AG04450 (cell line): Measurements from ENCODE around the gene FGD6. TPM values are rescaled to one million over a fixed set of nuclear protein-coding genes. Genes with fewer than 3 reads are reported as not detected.
"Not testable (repeated sequence)": the region's sequence is repeated elsewhere in the genome, so short reads cannot be mapped to it uniquely, and the experiment has no call there.

Source experiments
- CTCF ChIA-PET: fragments of 300-600, 350-600 bp; formaldehyde crosslinking; extraction: SDS; loops from one replicate; lab custom pipeline; 2022; ENCODE audit warnings: antibody characterized with exemption, inconsistent platforms; lab: Charles Lee
- POLR2A ChIA-PET: fragments of 350-600 bp; formaldehyde crosslinking; extraction: SDS; loops from one replicate; lab custom pipeline; 2021; ENCODE audit warnings: antibody characterized with exemption, inconsistent platforms; lab: Yijun Ruan, JAX
- DNase-seq: peaks from one replicate; pipeline ENCODE4 v3.0.0-alpha.2; 2011; ENCODE audit warnings: low read depth, low spot score
- H3K27ac ChIP-seq: one replicate; pipeline ENCODE4 v1.5.1; 2012; ENCODE audit warnings: low read depth, low read length, control low read depth
- H3K27me3 ChIP-seq: one replicate; pipeline ENCODE4 v1.6.0; 2012; ENCODE audit warnings: low read length; ENCODE audit not compliant: control insufficient read depth, insufficient read depth
- H3K4me3 ChIP-seq: 2 replicates; pipeline ENCODE4 v1.5.1; 2011; ENCODE audit warnings: mild to moderate bottlenecking, low read depth, low read length, control low read depth
- H3K9me3 ChIP-seq: 2 replicates; pipeline ENCODE4 v1.5.1; 2012; ENCODE audit warnings: low read length; ENCODE audit not compliant: control insufficient read depth, insufficient read depth
- CTCF ChIP-seq: IDR thresholded peaks from 2 replicates; pipeline ENCODE4 v1.5.1; 2011; ENCODE audit warnings: low read depth, low read length, control low read depth, inconsistent platforms
- polyA plus RNA-seq: library from polyadenylated mRNA; depleted of rRNA; stranded (reverse); fragments of >200 nt; gene quantifications from 2 replicates; pipeline ENCODE4 v1.2.3, GENCODE V29; 2011

Gene FGD6
- polyA plus RNA-seq, 1 experiment, result 10.2 TPM

- DNase-seq, result no peak
Measured at GRCh38 chr12:95200128-95200894, 17.0 kb downstream of the FGD6 start.

GRCh38 chr12:95198914-95199313 lies 18.4 kb downstream of the FGD6 start:
- POLR2A ChIA-PET, result no interaction called here
- no peak for DNase-seq
- no peak for TF ChIP-seq CTCF
- Histone ChIP-seq H3K27ac (no peak overlapping the region), H3K9me3 (no peaks in the 10 kb centered on the region), H3K27me3 (no peaks in the 10 kb centered on the region), H3K4me3 (no peak overlapping the region)
- CTCF ChIA-PET, result interaction anchor here (0.6 to 1.3 kb wide), 3 partner anchors 82 to 126 kb away, joined by 4 to 5 read pairs (median 5); partner anchors contain the start of gene NR2C1

More at GRCh38 chr12:95200128-95200894, 17.0 kb downstream of the FGD6 start:
- Histone ChIP-seq H3K4me3 (no peak overlapping the region), H3K27ac (no peak overlapping the region), H3K27me3 (no peaks in the 10 kb centered on the region), H3K9me3 (no peaks in the 10 kb centered on the region)
- ChIA-PET CTCF (interaction anchor here (1.1 to 1.3 kb wide), 2 partner anchors 8 to 83 kb away, joined by 3 to 4 read pairs; no protein-coding TSS in a partner anchor), POLR2A (no interaction called here)
- TF ChIP-seq CTCF, result no peak

- CTCF ChIA-PET, result interaction anchor here (0.8 kb wide), 1 partner anchor 8 kb away, joined by 4 read pairs; no protein-coding TSS in a partner anchor
- POLR2A ChIA-PET, result no interaction called here
- Histone ChIP-seq H3K27ac (no peak overlapping the region), H3K4me3 (no peak overlapping the region), H3K27me3 (no peaks in the 10 kb centered on the region), H3K9me3 (no peaks in the 10 kb centered on the region)
- no peak for TF ChIP-seq CTCF
- DNase-seq, result no peak
Measured at GRCh38 chr12:95197636-95198035, 19.6 kb downstream of the FGD6 start.

- POLR2A ChIA-PET, CTCF ChIA-PET: not testable (repeated sequence)
Measured at GRCh38 chr12:95196875-95197569, 20.2 kb downstream of the FGD6 start.

GRCh38 chr12:95195122-95195521 lies 22.1 kb downstream of the FGD6 start:
- ChIA-PET CTCF (no interaction called here), POLR2A (no interaction called here)
- TF ChIP-seq CTCF, result no peak
- no peak overlapping the region for H3K4me3 ChIP-seq
- no peak for DNase-seq
- no peaks in the 10 kb centered on the region for H3K9me3 ChIP-seq
- no peaks in the 10 kb centered on the region for H3K27me3 ChIP-seq
- no peak overlapping the region for H3K27ac ChIP-seq

More at GRCh38 chr12:95196875-95197569, 20.2 kb downstream of the FGD6 start:
- H3K27ac ChIP-seq, H3K4me3 ChIP-seq, H3K27me3 ChIP-seq, H3K9me3 ChIP-seq, DNase-seq: not testable (repeated sequence)
